ENCODE results near the gene NYAP2. TPM values are rescaled to one million over a fixed set of nuclear protein-coding genes. Genes with fewer than 3 reads are reported as not detected.

Gene NYAP2
- total RNA-seq, 1 donor from 2014 or later, result not detected

GRCh38 chr2:225616372-225616771 is 216.9 kb downstream of the NYAP2 start:
- FAIRE-seq, result no peak
- no peak overlapping the region for H3K4me3 ChIP-seq (ENCODE audit: low read depth, low read length)

DNA sequence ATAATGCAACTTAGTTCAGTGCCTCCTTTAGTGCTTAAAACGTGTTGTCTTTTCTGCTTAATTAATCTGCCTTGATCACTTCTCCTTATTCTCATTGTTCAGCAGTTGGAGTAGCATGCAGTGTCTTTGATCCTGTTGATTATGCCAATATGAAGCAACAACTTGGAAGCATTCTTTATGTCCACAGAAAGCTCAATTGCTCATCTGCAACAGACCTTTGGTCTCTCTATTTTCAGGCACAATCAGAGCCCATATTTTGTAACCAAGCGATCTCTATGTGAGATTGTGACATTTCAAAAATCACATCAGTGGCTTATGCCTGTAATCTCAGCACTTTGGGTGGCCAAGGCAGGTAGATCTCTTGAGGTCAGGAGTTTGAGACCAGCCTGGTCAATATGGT is 217.3 kb downstream of the NYAP2 start:
- no peak for TF ChIP-seq CTCF (IDR thresholded peaks at IDR 0.05; ENCODE audit: insufficient read depth, low read length, severe bottlenecking)
- FAIRE-seq, result no peak
- H3K36me3 ChIP-seq (ENCODE audit: control insufficient read depth, insufficient read depth, low read length), result no peaks in the 10 kb centered on the region

More at GRCh38 chr2:225616372-225616771, 216.9 kb downstream of the NYAP2 start:
- peak; percentile 40 for DNase-seq (ENCODE audit: low read depth)
- H3K36me3 ChIP-seq (ENCODE audit: control insufficient read depth, insufficient read depth, low read length), result no peaks in the 10 kb centered on the region
- no peak for TF ChIP-seq CTCF (IDR thresholded peaks at IDR 0.05; ENCODE audit: insufficient read depth, low read length, severe bottlenecking)
- H3K27me3 ChIP-seq (ENCODE audit: control insufficient read depth, insufficient read depth, low read length), result no peaks in the 10 kb centered on the region

GRCh38 chr2:225620227-225620626 is 220.7 kb downstream of the NYAP2 start:
- Histone ChIP-seq H3K4me3 (ENCODE audit: low read depth, low read length) (no peak overlapping the region), H3K27me3 (ENCODE audit: control insufficient read depth, insufficient read depth, low read length) (no peaks in the 10 kb centered on the region), H3K36me3 (ENCODE audit: control insufficient read depth, insufficient read depth, low read length) (no peaks in the 10 kb centered on the region)
- no peak for FAIRE-seq
- TF ChIP-seq CTCF (IDR thresholded peaks at IDR 0.05; ENCODE audit: insufficient read depth, low read length, severe bottlenecking), result no peak
- no peak for DNase-seq (ENCODE audit: low read depth)

More for the DNA sequence above, 217.3 kb downstream of the NYAP2 start:
- Histone ChIP-seq H3K4me3 (ENCODE audit: low read depth, low read length) (no peak overlapping the region), H3K27me3 (ENCODE audit: control insufficient read depth, insufficient read depth, low read length) (no peaks in the 10 kb centered on the region)
- DNase-seq (ENCODE audit: low read depth), result no peak

- DNase-seq (ENCODE audit: low read depth) (no peak), FAIRE-seq (no peak)
- no peak overlapping the region for H3K4me3 ChIP-seq (ENCODE audit: low read depth, low read length)
- H3K36me3 ChIP-seq (ENCODE audit: control insufficient read depth, insufficient read depth, low read length), result no peaks in the 10 kb centered on the region
- no peak for TF ChIP-seq CTCF (IDR thresholded peaks at IDR 0.05; ENCODE audit: insufficient read depth, low read length, severe bottlenecking)
- H3K27me3 ChIP-seq (ENCODE audit: control insufficient read depth, insufficient read depth, low read length), result peaks cover 2% of the 10 kb centered on the region
Measured at GRCh38 chr2:225630824-225631533, 231.5 kb downstream of the NYAP2 start.

DNA sequence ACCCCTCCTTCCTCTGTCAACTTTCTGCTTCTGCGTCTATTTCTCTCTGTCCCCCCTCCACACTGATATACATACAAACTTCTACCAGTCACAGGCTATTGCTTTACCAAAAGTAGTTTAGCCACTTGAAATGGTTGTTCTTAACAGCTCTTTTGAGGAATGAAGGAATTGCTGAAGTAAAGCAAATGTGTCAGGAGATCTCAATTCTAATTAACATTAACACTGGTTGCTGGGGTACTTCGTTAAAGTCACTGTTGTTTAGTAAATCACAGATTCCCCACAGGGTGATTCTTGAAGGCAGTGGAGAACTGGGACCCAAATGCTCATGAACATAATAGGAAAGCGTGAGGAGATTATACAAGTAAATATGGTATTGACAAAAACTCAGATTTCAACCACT is 232.8 kb downstream of the NYAP2 start:
- TF ChIP-seq CTCF (IDR thresholded peaks at IDR 0.05; ENCODE audit: insufficient read depth, low read length, severe bottlenecking), result no peak
- DNase-seq (ENCODE audit: low read depth) (no peak), FAIRE-seq (no peak)
- Histone ChIP-seq H3K4me3 (ENCODE audit: low read depth, low read length) (no peak overlapping the region), H3K27me3 (ENCODE audit: control insufficient read depth, insufficient read depth, low read length) (peaks cover 2% of the 10 kb centered on the region), H3K36me3 (ENCODE audit: control insufficient read depth, insufficient read depth, low read length) (no peaks in the 10 kb centered on the region)

DNA sequence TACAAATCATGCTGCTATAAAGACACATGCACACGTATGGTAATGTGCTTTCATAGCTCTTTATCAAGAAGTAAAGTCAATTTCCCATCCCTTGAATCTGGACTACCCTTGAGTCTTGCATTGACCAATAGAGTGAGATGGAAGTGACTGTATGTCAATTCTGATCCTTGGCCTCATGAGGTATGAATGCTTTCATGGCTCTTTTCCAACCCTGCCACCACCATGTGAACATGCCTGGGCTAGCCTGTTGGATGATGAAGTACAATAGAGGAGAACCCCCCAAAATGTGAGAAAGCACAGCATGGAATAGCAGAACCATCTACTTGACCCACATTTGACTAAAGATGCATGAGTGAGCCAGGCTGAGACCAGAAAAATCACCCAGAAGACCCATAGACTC is 237.0 kb downstream of the NYAP2 start:
- H3K4me3 ChIP-seq (ENCODE audit: low read depth, low read length), result no peak overlapping the region
- peaks cover 2% of the 10 kb centered on the region for H3K27me3 ChIP-seq (ENCODE audit: control insufficient read depth, insufficient read depth, low read length)
- no peak for FAIRE-seq
- DNase-seq (ENCODE audit: low read depth), result peak; percentile 53
- no peaks in the 10 kb centered on the region for H3K36me3 ChIP-seq (ENCODE audit: control insufficient read depth, insufficient read depth, low read length)
- TF ChIP-seq CTCF (IDR thresholded peaks at IDR 0.05; ENCODE audit: insufficient read depth, low read length, severe bottlenecking), result no peak

Measured in bronchial epithelial cell (primary cell).